Activated CD8-positive, alpha-beta memory T cell treated with anti-CD3 and anti-CD28 coated beads, Interleukin-2, amount 10 ng/mL, durations not matched to agents 7 days and 5 days (primary cell): Measurements from ENCODE around the gene POLR3K. TPM values are rescaled to one million over a fixed set of nuclear protein-coding genes. Genes with fewer than 3 reads are reported as not detected.

ENCODE experiments used
- ATAC-seq: fragments of 150-1000 bp; cut with Tn5 transposase; one replicate; pipeline ENCODE4 v1.10.0; 2021; ENCODE audit warnings: moderate library complexity
- CTCF ChIA-PET: fragments of 350-600 bp; sonication (Branson Sonifier 250); formaldehyde crosslinking; loops from one replicate; lab custom pipeline; 2021; ENCODE audit warnings: antibody characterized with exemption; lab: Charles Lee
- DNase-seq: peaks from one replicate; pipeline ENCODE4 v3.0.0-alpha.2; 2020
- H3K27ac Mint-ChIP-seq: one replicate; pipeline ENCODE4 v1.8.0; 2021; ENCODE audit warnings: mild to moderate bottlenecking, mixed read lengths
- H3K27me3 Mint-ChIP-seq: one replicate; pipeline ENCODE4 v1.8.0; 2021; ENCODE audit warnings: mixed read lengths
- H3K36me3 Mint-ChIP-seq: one replicate; pipeline ENCODE4 v1.8.0; 2021; ENCODE audit warnings: mild to moderate bottlenecking, mixed read lengths
- H3K4me1 Mint-ChIP-seq: one replicate; pipeline ENCODE4 v1.8.0; 2021; ENCODE audit warnings: mixed read lengths
- H3K4me3 Mint-ChIP-seq: one replicate; pipeline ENCODE4 v1.8.0; 2021; ENCODE audit warnings: mild to moderate bottlenecking, moderate library complexity, mixed read lengths
- H3K9me3 Mint-ChIP-seq: one replicate; pipeline ENCODE4 v1.8.0; 2022; ENCODE audit warnings: low read depth, mixed read lengths
- total RNA-seq, 2 experiments: library from RNA; stranded (reverse); gene quantifications; one replicate each; pipeline ENCODE4 v1.2.3, GENCODE V29; 2021

The POLR3K gene
- total RNA-seq = 10 to 100 TPM; 40.4 to 53.1 TPM

- peak within 1 kb of the TSS; percentile 89 for H3K27ac Mint-ChIP-seq
- DNase-seq = peak; percentile 99
- H3K36me3 Mint-ChIP-seq = peaks cover 30% of the 10 kb centered on the region
- no peaks in the 10 kb centered on the region for H3K27me3 Mint-ChIP-seq
- ATAC-seq = peak; percentile 98
- H3K9me3 Mint-ChIP-seq = no peaks in the 10 kb centered on the region
- peaks cover 30% of the 10 kb centered on the region for H3K4me1 Mint-ChIP-seq
- CTCF ChIA-PET = interaction anchor here (0.9 to 2.4 kb wide), 11 partner anchors 9 to 683 kb away, joined by 3 to 19 read pairs (median 5); no protein-coding TSS in a partner anchor
- peak within 1 kb of the TSS; percentile 93 for H3K4me3 Mint-ChIP-seq
Observed at GRCh38 chr16:53346-54236, at the start of gene POLR3K, which contains the start of gene SNRNP25. Gene POLR3K, minus strand, starts transcription at chr16:53608. Its CDS starts 22 bp downstream, at chr16:53586. Gene SNRNP25, plus strand, starts transcription at chr16:53828. Its CDS starts 189 bp downstream, at chr16:54017.

- no peaks in the 10 kb centered on the region for H3K36me3 Mint-ChIP-seq
- H3K4me3 Mint-ChIP-seq = no peak overlapping the region
- ATAC-seq = no peak
- CTCF ChIA-PET = no interaction called here
- no peak for DNase-seq
- no peaks in the 10 kb centered on the region for H3K27me3 Mint-ChIP-seq
- H3K27ac Mint-ChIP-seq = no peak overlapping the region
- H3K9me3 Mint-ChIP-seq = no peaks in the 10 kb centered on the region
- H3K4me1 Mint-ChIP-seq = peaks cover 4% of the 10 kb centered on the region
Observed at GRCh38 chr16:102060-102855, 48.9 kb upstream of the POLR3K start.

- CTCF ChIA-PET = no interaction called here
- H3K27ac Mint-ChIP-seq = no peak overlapping the region
- H3K4me1 Mint-ChIP-seq = peaks cover 4% of the 10 kb centered on the region
- H3K9me3 Mint-ChIP-seq = no peaks in the 10 kb centered on the region
- no peak for DNase-seq
- H3K4me3 Mint-ChIP-seq = no peak overlapping the region
- no peaks in the 10 kb centered on the region for H3K36me3 Mint-ChIP-seq
- ATAC-seq = no peak
- H3K27me3 Mint-ChIP-seq = no peaks in the 10 kb centered on the region
Observed at GRCh38 chr16:101586-101985, 48.2 kb upstream of the POLR3K start.

GRCh38 chr16:100989-101388, 47.6 kb upstream of the POLR3K start:
- H3K9me3 Mint-ChIP-seq = no peaks in the 10 kb centered on the region
- H3K27me3 Mint-ChIP-seq = no peaks in the 10 kb centered on the region
- DNase-seq (no peak), ATAC-seq (no peak)
- H3K27ac Mint-ChIP-seq = no peak overlapping the region
- peaks cover 4% of the 10 kb centered on the region for H3K4me1 Mint-ChIP-seq
- H3K36me3 Mint-ChIP-seq = no peaks in the 10 kb centered on the region
- no peak overlapping the region for H3K4me3 Mint-ChIP-seq
- CTCF ChIA-PET = no interaction called here

- no peak overlapping the region for H3K4me3 Mint-ChIP-seq
- H3K36me3 Mint-ChIP-seq = no peaks in the 10 kb centered on the region
- H3K27me3 Mint-ChIP-seq = no peaks in the 10 kb centered on the region
- CTCF ChIA-PET = interaction anchor here (1.4 to 7.7 kb wide), 11 partner anchors 8 to 206 kb away, joined by 3 to 350 read pairs (median 9); partner anchors contain the start of gene RHBDF1
- ATAC-seq (no peak), DNase-seq (no peak)
- no peak overlapping the region for H3K27ac Mint-ChIP-seq
- H3K4me1 Mint-ChIP-seq = peaks cover 4% of the 10 kb centered on the region
- no peaks in the 10 kb centered on the region for H3K9me3 Mint-ChIP-seq
Observed at GRCh38 chr16:97822-98221, 44.4 kb upstream of the POLR3K start.

GRCh38 chr16:96935-97381, 43.5 kb upstream of the POLR3K start:
- Mint-ChIP-seq H3K27ac (peak overlapping the region; percentile 5), H3K4me1 (peaks cover 4% of the 10 kb centered on the region), H3K4me3 (no peak overlapping the region), H3K36me3 (no peaks in the 10 kb centered on the region), H3K27me3 (no peaks in the 10 kb centered on the region), H3K9me3 (no peaks in the 10 kb centered on the region)
- CTCF ChIA-PET = interaction anchor here (0.6 to 7.7 kb wide), 37 partner anchors 9 to 1448 kb away, joined by 3 to 350 read pairs (median 5); partner anchors contain the start of genes HBQ1, MPG, POLR3K and RAB11FIP3
- peak; percentile 97 for ATAC-seq
- DNase-seq = peak; percentile 93

GRCh38 chr16:94918-95265, 41.5 kb upstream of the POLR3K start:
- CTCF ChIA-PET = interaction anchor here (0.7 to 7.7 kb wide), 4 partner anchors 11 to 87 kb away, joined by 3 to 350 read pairs (median 50); partner anchors contain the start of genes MPG and RHBDF1
- peaks cover 3% of the 10 kb centered on the region for H3K36me3 Mint-ChIP-seq
- DNase-seq (no peak), ATAC-seq (no peak)
- no peak overlapping the region for H3K27ac Mint-ChIP-seq
- H3K9me3 Mint-ChIP-seq = no peaks in the 10 kb centered on the region
- peaks cover 4% of the 10 kb centered on the region for H3K4me1 Mint-ChIP-seq
- H3K27me3 Mint-ChIP-seq = no peaks in the 10 kb centered on the region
- no peak overlapping the region for H3K4me3 Mint-ChIP-seq

GRCh38 chr16:92431-93339, 39.3 kb upstream of the POLR3K start:
- no peak overlapping the region for H3K27ac Mint-ChIP-seq

GRCh38 chr16:91484-91883, 38.1 kb upstream of the POLR3K start:
- ATAC-seq (no peak), DNase-seq (no peak)
- Mint-ChIP-seq H3K36me3 (peaks cover 3% of the 10 kb centered on the region), H3K27ac (no peak overlapping the region), H3K4me1 (no peaks in the 10 kb centered on the region), H3K9me3 (no peaks in the 10 kb centered on the region), H3K27me3 (no peaks in the 10 kb centered on the region), H3K4me3 (no peak overlapping the region)
- CTCF ChIA-PET = interaction anchor here (1.4 to 2.9 kb wide), 2 partner anchors 9 to 26 kb away, joined by 3 to 17 read pairs; no protein-coding TSS in a partner anchor

More at GRCh38 chr16:92431-93339, 39.3 kb upstream of the POLR3K start:
- Mint-ChIP-seq H3K4me3 (no peak overlapping the region), H3K27me3 (no peaks in the 10 kb centered on the region), H3K36me3 (peaks cover 3% of the 10 kb centered on the region), H3K9me3 (no peaks in the 10 kb centered on the region), H3K4me1 (peaks cover 4% of the 10 kb centered on the region)
- CTCF ChIA-PET = interaction anchor here (2.9 to 7.7 kb wide), 3 partner anchors 14 to 27 kb away, joined by 17 to 350 read pairs (median 30); partner anchors contain the start of genes MPG and RHBDF1
- DNase-seq = no peak
- ATAC-seq = no peak

GRCh38 chr16:89391-90302, 36.2 kb upstream of the POLR3K start:
- CTCF ChIA-PET = interaction anchor here (1.4 to 6.1 kb wide), 3 partner anchors 7 to 24 kb away, joined by 4 to 42 read pairs (median 17); no protein-coding TSS in a partner anchor
- Mint-ChIP-seq H3K36me3 (peaks cover 6% of the 10 kb centered on the region), H3K27me3 (no peaks in the 10 kb centered on the region), H3K4me3 (no peak overlapping the region), H3K4me1 (peaks cover 11% of the 10 kb centered on the region), H3K9me3 (no peaks in the 10 kb centered on the region), H3K27ac (no peak overlapping the region)
- DNase-seq (no peak), ATAC-seq (no peak)

- Mint-ChIP-seq H3K27me3 (no peaks in the 10 kb centered on the region), H3K27ac (no peak overlapping the region), H3K4me1 (peaks cover 22% of the 10 kb centered on the region), H3K9me3 (no peaks in the 10 kb centered on the region), H3K36me3 (peaks cover 11% of the 10 kb centered on the region), H3K4me3 (no peak overlapping the region)
- CTCF ChIA-PET = interaction anchor here (1.4 to 6.1 kb wide), 3 partner anchors 8 to 23 kb away, joined by 4 to 42 read pairs (median 6); no protein-coding TSS in a partner anchor
- ATAC-seq (no peak), DNase-seq (no peak)
Observed at GRCh38 chr16:88613-89012, 35.2 kb upstream of the POLR3K start.
